Parathyroid adenoma (tissue), 2 donors: Measurements from ENCODE around the gene ADGRG6.

Experiments used
- H2AFZ ChIP-seq: fragments of 300-600 bp; sonication (generic); one replicate; pipeline ENCODE4 v1.7.0; 2017; ENCODE audit warnings: antibody characterized with exemption, mild to moderate bottlenecking
- H3K27ac ChIP-seq: fragments of 300-600 bp; sonication (generic); one replicate; pipeline ENCODE4 v1.7.0; 2017
- H3K27me3 ChIP-seq: fragments of 300-600 bp; sonication (generic); one replicate; pipeline ENCODE4 v1.7.0; 2017; ENCODE audit warnings: low read length; ENCODE audit not compliant: control insufficient read depth, insufficient read depth
- H3K36me3 ChIP-seq: fragments of 300-600 bp; sonication (generic); one replicate; pipeline ENCODE4 v1.7.0; 2017; ENCODE audit warnings: low read length; ENCODE audit not compliant: control insufficient read depth, insufficient read depth
- H3K4me1 ChIP-seq: fragments of 300-600 bp; sonication (generic); one replicate; pipeline ENCODE4 v1.7.0; 2017; ENCODE audit warnings: control low read depth
- H3K4me2 ChIP-seq: fragments of 300-600 bp; sonication (generic); one replicate; pipeline ENCODE4 v1.7.0; 2017; ENCODE audit warnings: low read length
- H3K4me3 ChIP-seq: fragments of 300-600 bp; sonication (generic); one replicate; pipeline ENCODE4 v1.7.0; 2017; ENCODE audit warnings: low read depth, low read length
- H3K79me2 ChIP-seq: fragments of 300-600 bp; sonication (generic); one replicate; pipeline ENCODE4 v1.7.0; 2017; ENCODE audit warnings: control low read depth
- H3K9ac ChIP-seq: fragments of 300-600 bp; sonication (generic); one replicate; pipeline ENCODE4 v1.7.0; 2017; ENCODE audit warnings: mild to moderate bottlenecking
- H3K9me3 ChIP-seq: fragments of 300-600 bp; sonication (generic); one replicate; pipeline ENCODE4 v1.7.0; 2017; ENCODE audit warnings: low read length; ENCODE audit not compliant: control insufficient read depth
- CTCF ChIP-seq: fragments of 300-600 bp; sonication (generic); IDR thresholded peaks from one replicate; pipeline ENCODE4 v1.7.0; 2017; ENCODE audit warnings: antibody characterized with exemption, mild to moderate bottlenecking
- donor health status: primary hyperparathyroidism.

ADGRG6 gene

GRCh38 chr6:142489722-142490610 lies 188.2 kb downstream of the ADGRG6 start:
- H3K4me3 ChIP-seq, result no peak overlapping the region
- TF ChIP-seq CTCF, result no peak
- no peak overlapping the region for H2AFZ ChIP-seq
- no peaks in the 10 kb centered on the region for H3K27me3 ChIP-seq
- H3K79me2 ChIP-seq, result no peaks in the 10 kb centered on the region
- no peaks in the 10 kb centered on the region for H3K9me3 ChIP-seq
- H3K4me2 ChIP-seq, result no peak overlapping the region
- H3K9ac ChIP-seq, result no peak overlapping the region
- no peaks in the 10 kb centered on the region for H3K36me3 ChIP-seq
- H3K27ac ChIP-seq, result no peak overlapping the region
- no peaks in the 10 kb centered on the region for H3K4me1 ChIP-seq
